HEK293 (cell line): ENCODE measurements around the gene ANGPTL8.
A peak's percentile ranks its signal among the peaks of the same experiment; 100 is the strongest.

Experiments
- CTCF ChIA-PET: fragments of 350-600 bp; formaldehyde crosslinking; extraction: SDS; loops from one replicate; lab custom pipeline; 2021; ENCODE audit warnings: antibody characterized with exemption; lab: Yijun Ruan, JAX
- POLR2A ChIA-PET: fragments of 300-600 bp; formaldehyde crosslinking; extraction: SDS; loops from one replicate; lab custom pipeline; 2020; ENCODE audit warnings: antibody characterized with exemption, inconsistent platforms; lab: Yijun Ruan, JAX
- H3K27ac ChIP-seq: fragments of 200-500 bp; sonication (Bioruptor generic); 2 replicates; pipeline ENCODE4 v1.5.1; 2014; ENCODE audit warnings: low read depth, low read length, control low read depth, inconsistent platforms; ENCODE audit errors: extremely low read depth
- H3K36me3 ChIP-seq, 2 experiments: fragments of 200-500 bp in 1 of 2; sonication (Bioruptor generic) in 1 of 2; 1 replicate in 1 of 2; 2 replicates in 1 of 2; pipeline ENCODE4 v1.5.1; 2014 to 2017; ENCODE audit warnings: inconsistent platforms in 2 of 2, low read length in 2 of 2; ENCODE audit not compliant: control insufficient read depth in 2 of 2, insufficient read depth in 1 of 2
- H3K4me1 ChIP-seq: fragments of 200-500 bp; sonication (Bioruptor generic); 2 replicates; pipeline ENCODE4 v1.5.1; 2014; ENCODE audit warnings: mild to moderate bottlenecking, low read length, inconsistent platforms; ENCODE audit not compliant: control insufficient read depth, insufficient read depth
- H3K4me3 ChIP-seq: 2 replicates; pipeline ENCODE4 v1.5.1; 2011; ENCODE audit warnings: low read depth, mild to moderate bottlenecking, control low read depth, low read length, moderate library complexity
- H3K9me3 ChIP-seq: fragments of 200-500 bp; sonication (Bioruptor generic); 2 replicates; pipeline ENCODE4 v1.5.1; 2014; ENCODE audit warnings: low read depth, low read length, inconsistent platforms; ENCODE audit not compliant: control insufficient read depth, insufficient read depth
- GLIS1 ChIP-seq: fragments of 450-650 bp; formaldehyde crosslinking; IDR thresholded peaks from 2 replicates; pipeline ENCODE4 v1.5.1; 2016; ENCODE audit warnings: missing biosample characterization, missing genetic modification characterization
- KLF9 ChIP-seq: fragments of 450-650 bp; formaldehyde crosslinking; IDR thresholded peaks from 2 replicates; pipeline ENCODE4 v1.5.1; 2016; ENCODE audit warnings: missing biosample characterization, missing genetic modification characterization, low read depth
- SP2 ChIP-seq: fragments of 450-650 bp; formaldehyde crosslinking; IDR thresholded peaks from 2 replicates; pipeline ENCODE4 v1.5.1; 2016; ENCODE audit warnings: missing biosample characterization, missing genetic modification characterization
- TRIM28 ChIP-seq: IDR thresholded peaks from 2 replicates; pipeline ENCODE4 v1.6.1; 2011; ENCODE audit warnings: low read length, control low read depth, borderline replicate concordance
- ZBTB17 ChIP-seq: fragments of 450-650 bp; formaldehyde crosslinking; IDR thresholded peaks from 2 replicates; pipeline ENCODE4 v1.5.1; 2016; ENCODE audit warnings: missing biosample characterization, missing genetic modification characterization
- ZBTB48 ChIP-seq: fragments of 450-650 bp; formaldehyde crosslinking; IDR thresholded peaks from 2 replicates; pipeline ENCODE4 v1.5.1; 2016; ENCODE audit warnings: missing biosample characterization, missing genetic modification characterization
- ZNF121 ChIP-seq: fragments of 450-650 bp; formaldehyde crosslinking; IDR thresholded peaks from 2 replicates; pipeline ENCODE4 v1.5.1; 2016; ENCODE audit warnings: missing biosample characterization, missing genetic modification characterization
- ZNF140 ChIP-seq: fragments of 450-650 bp; formaldehyde crosslinking; IDR thresholded peaks from 2 replicates; pipeline ENCODE4 v1.5.1; 2016; ENCODE audit warnings: missing biosample characterization, missing genetic modification characterization
- ZNF239 ChIP-seq: fragments of 450-650 bp; formaldehyde crosslinking; IDR thresholded peaks from 2 replicates; pipeline ENCODE4 v1.5.1; 2016; ENCODE audit warnings: missing biosample characterization, missing genetic modification characterization
- ZNF311 ChIP-seq: fragments of 450-650 bp; formaldehyde crosslinking; IDR thresholded peaks from 2 replicates; pipeline ENCODE4 v1.5.1; 2017; ENCODE audit warnings: missing biosample characterization, missing genetic modification characterization, borderline replicate concordance
- ZNF350 ChIP-seq: fragments of 450-650 bp; formaldehyde crosslinking; IDR thresholded peaks from 2 replicates; pipeline ENCODE4 v1.5.0; 2017; ENCODE audit warnings: missing biosample characterization, mild to moderate bottlenecking, missing genetic modification characterization
- ZNF777 ChIP-seq: fragments of 450-650 bp; formaldehyde crosslinking; IDR thresholded peaks from 2 replicates; pipeline ENCODE4 v1.5.1; 2017; ENCODE audit warnings: missing biosample characterization, missing genetic modification characterization, borderline replicate concordance
- ZNF837 ChIP-seq: fragments of 450-650 bp; formaldehyde crosslinking; IDR thresholded peaks from 2 replicates; pipeline ENCODE4 v1.5.1; 2016; ENCODE audit warnings: missing biosample characterization, missing genetic modification characterization
- TF ChIP-seq, protein P1 (sequence below): fragments of 450-650 bp; formaldehyde crosslinking; IDR thresholded peaks from 2 replicates; pipeline ENCODE4 v1.5.1; 2016; ENCODE audit warnings: missing biosample characterization, missing genetic modification characterization
- TF ChIP-seq, protein P2 (sequence below): fragments of 450-650 bp; formaldehyde crosslinking; IDR thresholded peaks from 2 replicates; pipeline ENCODE4 v1.5.1; 2016; ENCODE audit warnings: missing biosample characterization, missing genetic modification characterization, borderline replicate concordance
- TF ChIP-seq, protein P3 (sequence below): fragments of 450-650 bp; formaldehyde crosslinking; IDR thresholded peaks from 2 replicates; pipeline ENCODE4 v1.5.1; 2016; ENCODE audit warnings: missing biosample characterization, missing genetic modification characterization
- TF ChIP-seq, protein P4 (sequence below): fragments of 450-650 bp; formaldehyde crosslinking; IDR thresholded peaks from 2 replicates; pipeline ENCODE4 v1.5.1; 2016; ENCODE audit warnings: missing biosample characterization, missing genetic modification characterization, borderline replicate concordance
- TF ChIP-seq, protein P5 (sequence below): fragments of 450-650 bp; formaldehyde crosslinking; IDR thresholded peaks from 2 replicates; pipeline ENCODE4 v1.5.1; 2017; ENCODE audit warnings: missing biosample characterization, missing genetic modification characterization

ANGPTL8 gene

DNA sequence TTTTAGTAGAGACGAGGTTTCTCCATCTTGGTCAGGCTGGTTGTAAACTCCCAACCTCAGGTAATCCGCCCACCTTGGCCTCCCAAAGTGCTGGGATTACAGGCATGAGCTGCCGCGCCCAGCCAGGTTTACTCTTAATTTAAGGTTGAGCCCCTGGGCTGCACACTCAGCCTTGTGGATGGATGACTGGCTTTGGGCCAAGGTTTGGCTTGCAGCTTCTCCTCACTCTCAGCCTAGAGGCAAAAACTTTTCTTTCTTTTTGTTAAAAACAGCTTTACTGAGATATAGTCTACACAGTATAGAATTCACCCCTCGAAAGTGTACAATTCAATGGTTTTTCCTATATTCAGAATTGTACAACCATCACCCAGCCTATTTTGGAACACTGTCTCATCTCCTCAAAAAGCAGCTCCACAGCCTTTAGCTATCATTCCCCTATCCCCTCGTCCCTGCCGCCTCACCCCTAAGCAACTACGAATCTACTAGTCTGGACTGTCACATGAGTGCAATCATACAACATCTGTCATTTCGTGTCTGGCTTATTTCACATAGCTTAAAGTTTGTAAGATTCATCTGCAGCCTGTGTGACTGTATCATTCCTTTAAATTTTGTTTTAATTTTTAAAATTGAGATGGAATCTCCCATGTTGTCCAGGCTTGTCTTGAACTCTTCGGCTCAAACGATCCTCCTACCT lies 42.1 kb downstream of the ANGPTL8 start:
- no peak overlapping the region for H3K4me3 ChIP-seq
- ChIA-PET POLR2A (interaction anchor here (0.7 kb wide), 1 partner anchor 12 kb away, joined by 3 read pairs; no protein-coding TSS in a partner anchor), CTCF (interaction anchor here (0.6 to 1.6 kb wide), 5 partner anchors 9 to 100 kb away, joined by 3 to 5 read pairs (median 3); no protein-coding TSS in a partner anchor)
- no peak for TF ChIP-seq ZNF311
- TF ChIP-seq, protein P1, sequence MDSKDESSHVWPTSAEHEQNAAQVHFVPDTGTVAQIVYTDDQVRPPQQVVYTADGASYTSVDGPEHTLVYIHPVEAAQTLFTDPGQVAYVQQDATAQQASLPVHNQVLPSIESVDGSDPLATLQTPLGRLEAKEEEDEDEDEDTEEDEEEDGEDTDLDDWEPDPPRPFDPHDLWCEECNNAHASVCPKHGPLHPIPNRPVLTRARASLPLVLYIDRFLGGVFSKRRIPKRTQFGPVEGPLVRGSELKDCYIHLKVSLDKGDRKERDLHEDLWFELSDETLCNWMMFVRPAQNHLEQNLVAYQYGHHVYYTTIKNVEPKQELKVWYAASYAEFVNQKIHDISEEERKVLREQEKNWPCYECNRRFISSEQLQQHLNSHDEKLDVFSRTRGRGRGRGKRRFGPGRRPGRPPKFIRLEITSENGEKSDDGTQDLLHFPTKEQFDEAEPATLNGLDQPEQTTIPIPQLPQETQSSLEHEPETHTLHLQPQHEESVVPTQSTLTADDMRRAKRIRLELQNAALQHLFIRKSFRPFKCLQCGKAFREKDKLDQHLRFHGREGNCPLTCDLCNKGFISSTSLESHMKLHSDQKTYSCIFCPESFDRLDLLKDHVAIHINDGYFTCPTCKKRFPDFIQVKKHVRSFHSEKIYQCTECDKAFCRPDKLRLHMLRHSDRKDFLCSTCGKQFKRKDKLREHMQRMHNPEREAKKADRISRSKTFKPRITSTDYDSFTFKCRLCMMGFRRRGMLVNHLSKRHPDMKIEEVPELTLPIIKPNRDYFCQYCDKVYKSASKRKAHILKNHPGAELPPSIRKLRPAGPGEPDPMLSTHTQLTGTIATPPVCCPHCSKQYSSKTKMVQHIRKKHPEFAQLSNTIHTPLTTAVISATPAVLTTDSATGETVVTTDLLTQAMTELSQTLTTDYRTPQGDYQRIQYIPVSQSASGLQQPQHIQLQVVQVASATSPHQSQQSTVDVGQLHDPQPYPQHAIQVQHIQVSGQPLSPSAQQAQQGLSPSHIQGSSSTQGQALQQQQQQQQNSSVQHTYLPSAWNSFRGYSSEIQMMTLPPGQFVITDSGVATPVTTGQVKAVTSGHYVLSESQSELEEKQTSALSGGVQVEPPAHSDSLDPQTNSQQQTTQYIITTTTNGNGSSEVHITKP (tag by site-specific recombination): 0 out of 2 replicates have a peak, but pooled peaks have one; percentile 26
- TF ChIP-seq ZBTB17 (tag by site-specific recombination): 0 out of 2 replicates have a peak, but pooled peaks have one; percentile 24
- no peaks in the 10 kb centered on the region for H3K36me3 ChIP-seq
- no peaks in the 10 kb centered on the region for H3K9me3 ChIP-seq
- no peaks in the 10 kb centered on the region for H3K4me1 ChIP-seq
- H3K27ac ChIP-seq: no peak overlapping the region

DNA sequence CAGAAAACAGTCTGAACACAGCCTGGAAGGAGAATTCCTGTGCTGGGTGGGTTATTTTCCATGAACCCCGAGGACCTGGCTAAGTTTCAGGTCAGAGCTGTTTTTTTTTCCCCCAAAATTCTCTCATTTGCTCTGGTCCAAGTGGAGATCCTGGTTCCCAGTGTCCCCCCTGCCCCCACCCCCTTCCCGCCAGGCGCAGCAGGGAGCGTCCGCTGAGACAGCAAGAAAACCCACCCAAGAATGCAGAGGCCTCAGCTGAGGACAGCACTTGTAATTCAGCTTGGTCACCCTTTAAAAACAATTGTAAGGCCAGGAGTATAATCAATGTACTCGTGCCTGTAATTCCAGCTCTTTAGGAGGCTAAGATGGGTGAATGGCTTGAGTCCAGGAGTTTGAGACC lies 45.1 kb downstream of the ANGPTL8 start:
- Histone ChIP-seq H3K4me1 (no peaks in the 10 kb centered on the region), H3K4me3 (no peak overlapping the region)
- ChIA-PET CTCF (interaction anchor here (0.6 to 1.5 kb wide), 3 partner anchors 9 to 41 kb away, joined by 3 to 5 read pairs (median 4); no protein-coding TSS in a partner anchor), POLR2A (no interaction called here)
- TF ChIP-seq ZNF837 (tag by site-specific recombination): no peak
- no peak for TF ChIP-seq ZNF121
- no peak for TF ChIP-seq TRIM28
- TF ChIP-seq, protein P2, sequence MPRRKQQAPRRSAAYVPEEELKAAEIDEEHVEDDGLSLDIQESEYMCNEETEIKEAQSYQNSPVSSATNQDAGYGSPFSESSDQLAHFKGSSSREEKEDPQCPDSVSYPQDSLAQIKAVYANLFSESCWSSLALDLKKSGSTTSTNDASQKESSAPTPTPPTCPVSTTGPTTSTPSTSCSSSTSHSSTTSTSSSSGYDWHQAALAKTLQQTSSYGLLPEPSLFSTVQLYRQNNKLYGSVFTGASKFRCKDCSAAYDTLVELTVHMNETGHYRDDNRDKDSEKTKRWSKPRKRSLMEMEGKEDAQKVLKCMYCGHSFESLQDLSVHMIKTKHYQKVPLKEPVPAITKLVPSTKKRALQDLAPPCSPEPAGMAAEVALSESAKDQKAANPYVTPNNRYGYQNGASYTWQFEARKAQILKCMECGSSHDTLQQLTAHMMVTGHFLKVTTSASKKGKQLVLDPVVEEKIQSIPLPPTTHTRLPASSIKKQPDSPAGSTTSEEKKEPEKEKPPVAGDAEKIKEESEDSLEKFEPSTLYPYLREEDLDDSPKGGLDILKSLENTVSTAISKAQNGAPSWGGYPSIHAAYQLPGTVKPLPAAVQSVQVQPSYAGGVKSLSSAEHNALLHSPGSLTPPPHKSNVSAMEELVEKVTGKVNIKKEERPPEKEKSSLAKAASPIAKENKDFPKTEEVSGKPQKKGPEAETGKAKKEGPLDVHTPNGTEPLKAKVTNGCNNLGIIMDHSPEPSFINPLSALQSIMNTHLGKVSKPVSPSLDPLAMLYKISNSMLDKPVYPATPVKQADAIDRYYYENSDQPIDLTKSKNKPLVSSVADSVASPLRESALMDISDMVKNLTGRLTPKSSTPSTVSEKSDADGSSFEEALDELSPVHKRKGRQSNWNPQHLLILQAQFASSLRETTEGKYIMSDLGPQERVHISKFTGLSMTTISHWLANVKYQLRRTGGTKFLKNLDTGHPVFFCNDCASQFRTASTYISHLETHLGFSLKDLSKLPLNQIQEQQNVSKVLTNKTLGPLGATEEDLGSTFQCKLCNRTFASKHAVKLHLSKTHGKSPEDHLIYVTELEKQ: no peak
- no peak for TF ChIP-seq ZBTB48 (tag by site-specific recombination)
- TF ChIP-seq SP2: no peak
- no peak for TF ChIP-seq ZNF350
- TF ChIP-seq, protein P3, sequence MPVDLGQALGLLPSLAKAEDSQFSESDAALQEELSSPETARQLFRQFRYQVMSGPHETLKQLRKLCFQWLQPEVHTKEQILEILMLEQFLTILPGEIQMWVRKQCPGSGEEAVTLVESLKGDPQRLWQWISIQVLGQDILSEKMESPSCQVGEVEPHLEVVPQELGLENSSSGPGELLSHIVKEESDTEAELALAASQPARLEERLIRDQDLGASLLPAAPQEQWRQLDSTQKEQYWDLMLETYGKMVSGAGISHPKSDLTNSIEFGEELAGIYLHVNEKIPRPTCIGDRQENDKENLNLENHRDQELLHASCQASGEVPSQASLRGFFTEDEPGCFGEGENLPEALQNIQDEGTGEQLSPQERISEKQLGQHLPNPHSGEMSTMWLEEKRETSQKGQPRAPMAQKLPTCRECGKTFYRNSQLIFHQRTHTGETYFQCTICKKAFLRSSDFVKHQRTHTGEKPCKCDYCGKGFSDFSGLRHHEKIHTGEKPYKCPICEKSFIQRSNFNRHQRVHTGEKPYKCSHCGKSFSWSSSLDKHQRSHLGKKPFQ (tag by site-specific recombination): no peak
- no peak for TF ChIP-seq ZNF140 (tag by site-specific recombination)
- no peak for TF ChIP-seq GLIS1 (tag by site-specific recombination)
- TF ChIP-seq ZNF239 (tag by site-specific recombination): no peak
- TF ChIP-seq, protein P4, sequence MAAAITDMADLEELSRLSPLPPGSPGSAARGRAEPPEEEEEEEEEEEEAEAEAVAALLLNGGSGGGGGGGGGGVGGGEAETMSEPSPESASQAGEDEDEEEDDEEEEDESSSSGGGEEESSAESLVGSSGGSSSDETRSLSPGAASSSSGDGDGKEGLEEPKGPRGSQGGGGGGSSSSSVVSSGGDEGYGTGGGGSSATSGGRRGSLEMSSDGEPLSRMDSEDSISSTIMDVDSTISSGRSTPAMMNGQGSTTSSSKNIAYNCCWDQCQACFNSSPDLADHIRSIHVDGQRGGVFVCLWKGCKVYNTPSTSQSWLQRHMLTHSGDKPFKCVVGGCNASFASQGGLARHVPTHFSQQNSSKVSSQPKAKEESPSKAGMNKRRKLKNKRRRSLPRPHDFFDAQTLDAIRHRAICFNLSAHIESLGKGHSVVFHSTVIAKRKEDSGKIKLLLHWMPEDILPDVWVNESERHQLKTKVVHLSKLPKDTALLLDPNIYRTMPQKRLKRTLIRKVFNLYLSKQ: no peak
- no peak for TF ChIP-seq KLF9
- no peak for TF ChIP-seq ZNF777 (tag by site-specific recombination)
- TF ChIP-seq, protein P5, sequence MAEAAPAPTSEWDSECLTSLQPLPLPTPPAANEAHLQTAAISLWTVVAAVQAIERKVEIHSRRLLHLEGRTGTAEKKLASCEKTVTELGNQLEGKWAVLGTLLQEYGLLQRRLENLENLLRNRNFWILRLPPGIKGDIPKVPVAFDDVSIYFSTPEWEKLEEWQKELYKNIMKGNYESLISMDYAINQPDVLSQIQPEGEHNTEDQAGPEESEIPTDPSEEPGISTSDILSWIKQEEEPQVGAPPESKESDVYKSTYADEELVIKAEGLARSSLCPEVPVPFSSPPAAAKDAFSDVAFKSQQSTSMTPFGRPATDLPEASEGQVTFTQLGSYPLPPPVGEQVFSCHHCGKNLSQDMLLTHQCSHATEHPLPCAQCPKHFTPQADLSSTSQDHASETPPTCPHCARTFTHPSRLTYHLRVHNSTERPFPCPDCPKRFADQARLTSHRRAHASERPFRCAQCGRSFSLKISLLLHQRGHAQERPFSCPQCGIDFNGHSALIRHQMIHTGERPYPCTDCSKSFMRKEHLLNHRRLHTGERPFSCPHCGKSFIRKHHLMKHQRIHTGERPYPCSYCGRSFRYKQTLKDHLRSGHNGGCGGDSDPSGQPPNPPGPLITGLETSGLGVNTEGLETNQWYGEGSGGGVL (tag by site-specific recombination): no peak
- TF ChIP-seq, all 188 proteins: peak for 0
- Histone ChIP-seq H3K9me3 (no peaks in the 10 kb centered on the region), H3K27ac (no peak overlapping the region), H3K36me3 (no peaks in the 10 kb centered on the region)
